ENCODE measurements around the gene AUTS2. TPM values are rescaled to one million over a fixed set of nuclear protein-coding genes. Genes with fewer than 3 reads are reported as not detected.

The AUTS2 gene
- total RNA-seq, 1 donor from 2014 or later: 10.3 TPM

GRCh38 chr7:69799990-69800389, 201.7 kb downstream of the AUTS2 start:
- intact Hi-C loops (cut with DNase I): no loop called here
- no peak for DNase-seq (ENCODE audit: low spot score)

DNA sequence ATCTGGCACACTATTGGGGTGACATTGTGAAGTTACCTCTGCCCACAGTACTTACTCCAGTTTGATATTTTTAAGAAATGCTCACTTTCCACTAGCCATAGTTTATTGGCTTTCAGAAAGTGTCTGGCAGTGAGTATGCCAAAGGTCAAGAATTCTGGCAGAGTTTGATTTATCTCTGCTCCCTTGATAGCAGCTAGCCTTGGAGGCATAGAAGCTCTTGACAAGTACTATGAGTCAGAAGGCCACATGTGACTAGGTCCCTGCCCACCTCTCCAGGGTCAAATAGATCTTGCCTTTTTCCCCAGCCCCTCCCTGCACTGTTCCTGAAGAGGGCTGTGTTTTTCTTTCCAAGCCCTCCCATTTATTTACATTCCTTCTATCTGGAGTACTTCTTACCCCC, 202.2 kb downstream of the AUTS2 start:
- no peak for DNase-seq (ENCODE audit: low spot score)
- intact Hi-C loops (cut with DNase I): no loop called here

- no peak for DNase-seq (ENCODE audit: low spot score)
- intact Hi-C loops (cut with DNase I): no loop called here
These were observed 203.7 kb downstream of the AUTS2 start for GRCh38 chr7:69801729-69802682.

DNA sequence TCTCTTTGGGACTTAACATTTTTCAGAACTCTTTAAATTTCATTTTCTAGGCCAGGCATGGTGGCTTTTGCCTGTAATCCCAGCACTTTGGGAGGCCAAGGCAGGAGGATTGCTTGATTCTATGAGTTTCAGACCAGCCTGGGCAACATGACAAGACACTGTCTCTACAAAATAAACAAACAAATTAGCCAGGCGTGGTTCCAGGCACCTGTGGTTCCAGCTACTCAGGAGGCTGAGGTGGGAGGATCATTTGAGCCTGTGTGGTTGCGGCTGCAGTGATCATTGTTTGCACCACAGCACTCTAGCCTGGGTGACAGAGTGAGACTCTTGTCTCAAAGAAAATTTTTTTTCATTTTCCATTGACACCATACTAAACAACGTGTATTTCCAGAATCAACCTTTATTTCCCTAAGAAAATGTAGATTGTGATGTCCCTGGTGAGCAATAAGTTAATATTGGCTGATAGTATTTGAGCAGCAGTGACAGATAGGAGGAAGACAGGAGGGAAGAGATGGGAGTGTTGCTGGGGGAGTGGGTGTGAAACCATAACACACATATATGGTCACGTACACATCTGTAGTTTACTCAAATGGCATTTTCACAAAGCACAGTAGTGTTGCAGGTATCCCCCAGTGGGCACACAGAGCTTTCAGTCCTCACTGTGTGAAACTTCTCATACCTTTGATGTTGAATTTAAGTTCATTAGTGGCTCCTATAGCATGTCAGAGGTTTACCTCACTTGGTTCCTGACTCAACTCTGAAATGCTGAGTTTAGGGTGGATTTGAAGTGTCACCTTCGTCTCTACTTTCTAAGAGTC, 205.6 kb downstream of the AUTS2 start:
- intact Hi-C loops (cut with DNase I): no loop called here
- DNase-seq (ENCODE audit: low spot score): no peak

GRCh38 chr7:69804962-69805361, 206.7 kb downstream of the AUTS2 start:
- no peak for DNase-seq (ENCODE audit: low spot score)
- intact Hi-C loops (cut with DNase I): no loop called here

- intact Hi-C loops (cut with DNase I): no loop called here
- DNase-seq (ENCODE audit: low spot score): no peak
These were observed 210.1 kb downstream of the AUTS2 start for GRCh38 chr7:69808391-69808790.

DNA sequence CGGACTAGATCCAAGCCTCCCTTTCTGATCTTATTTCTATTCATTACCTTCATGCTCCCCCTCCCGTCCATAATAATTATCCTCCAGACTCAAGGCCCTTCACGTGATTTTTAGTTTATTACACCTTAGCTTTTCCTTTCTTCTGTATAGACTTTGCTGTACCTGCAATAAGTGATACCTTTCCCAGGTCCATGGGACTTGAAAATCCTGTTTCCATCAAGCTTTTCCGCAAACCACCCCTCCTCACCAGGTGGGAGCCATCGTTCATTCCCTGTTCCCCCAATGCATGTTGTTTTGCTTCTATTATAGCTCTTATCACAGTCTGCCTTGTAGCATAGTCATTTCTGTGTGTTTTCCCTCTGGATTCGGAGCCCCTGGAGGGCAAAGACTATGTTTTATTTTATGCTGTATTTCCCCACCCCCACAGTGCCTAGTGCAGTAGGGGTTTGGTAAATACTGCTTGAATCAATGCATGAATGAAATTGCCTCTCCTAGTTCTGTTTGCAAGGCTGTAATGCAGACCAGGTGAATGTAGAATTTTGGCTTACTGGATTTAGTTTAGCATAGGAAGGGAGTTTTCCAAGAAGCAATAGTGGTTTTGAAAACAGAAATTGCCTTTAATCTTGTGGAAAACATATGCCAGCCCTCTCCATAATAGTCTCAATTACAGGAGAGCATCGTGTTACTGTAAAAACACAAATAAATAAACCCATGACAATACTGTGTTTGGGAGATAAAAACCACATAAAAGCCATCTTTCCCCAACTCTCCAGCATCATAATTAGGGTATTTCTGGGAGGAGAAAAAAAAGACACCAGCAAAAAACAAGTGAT, 213.4 kb downstream of the AUTS2 start:
- no peak for DNase-seq (ENCODE audit: low spot score)
- intact Hi-C loops (cut with DNase I): no loop called here

DNA sequence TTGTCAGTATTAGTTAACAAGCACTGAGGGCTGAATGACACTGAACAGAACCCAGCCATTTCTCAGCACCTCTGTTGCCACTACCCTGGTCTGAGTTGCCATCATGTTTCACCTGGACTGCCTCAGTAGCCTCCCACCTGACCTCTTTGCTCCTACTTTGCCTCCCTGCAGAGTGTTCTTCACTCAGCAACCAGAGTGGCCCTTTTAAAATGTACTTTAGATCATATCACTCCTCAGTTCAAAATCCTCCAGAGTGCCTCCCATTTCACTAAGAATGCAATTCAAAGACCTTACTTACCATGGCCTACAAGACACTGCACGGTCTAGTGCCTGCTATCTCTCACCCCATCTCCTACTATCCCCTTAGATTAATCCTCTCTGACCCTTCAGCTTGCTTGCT, 214.5 kb downstream of the AUTS2 start:
- intact Hi-C loops (cut with DNase I): no loop called here
- no peak for DNase-seq (ENCODE audit: low spot score)

DNA sequence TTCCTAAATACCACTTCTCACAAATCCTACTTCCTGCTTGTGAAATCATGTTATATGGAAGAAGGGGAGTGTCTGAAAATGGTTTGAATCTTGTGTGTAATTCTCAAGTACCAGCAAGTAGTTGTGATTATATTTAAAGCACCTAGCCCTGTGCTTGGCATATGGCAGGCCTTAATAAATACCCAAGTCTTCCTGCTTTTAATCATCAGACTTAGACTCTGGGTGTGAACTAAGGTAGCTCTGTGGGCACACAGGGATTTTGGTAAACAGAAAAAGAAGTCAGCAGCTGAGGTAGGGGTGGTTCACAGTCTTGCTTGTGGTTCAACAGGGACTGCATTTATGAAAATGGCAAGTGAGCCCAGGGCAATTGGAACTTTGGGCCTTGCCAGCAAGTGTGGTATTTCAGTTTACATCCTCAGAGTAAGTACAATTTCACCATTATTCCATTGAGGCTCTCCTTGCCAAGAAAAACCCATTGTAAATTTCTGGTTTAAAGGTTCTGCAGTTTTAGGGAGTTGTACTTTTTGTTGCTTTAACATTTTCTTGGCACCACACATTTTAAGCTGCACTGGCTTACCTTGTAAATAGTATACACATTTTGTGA, 215.5 kb downstream of the AUTS2 start:
- DNase-seq (ENCODE audit: low spot score): no peak
- intact Hi-C loops (cut with DNase I): no loop called here

DNA sequence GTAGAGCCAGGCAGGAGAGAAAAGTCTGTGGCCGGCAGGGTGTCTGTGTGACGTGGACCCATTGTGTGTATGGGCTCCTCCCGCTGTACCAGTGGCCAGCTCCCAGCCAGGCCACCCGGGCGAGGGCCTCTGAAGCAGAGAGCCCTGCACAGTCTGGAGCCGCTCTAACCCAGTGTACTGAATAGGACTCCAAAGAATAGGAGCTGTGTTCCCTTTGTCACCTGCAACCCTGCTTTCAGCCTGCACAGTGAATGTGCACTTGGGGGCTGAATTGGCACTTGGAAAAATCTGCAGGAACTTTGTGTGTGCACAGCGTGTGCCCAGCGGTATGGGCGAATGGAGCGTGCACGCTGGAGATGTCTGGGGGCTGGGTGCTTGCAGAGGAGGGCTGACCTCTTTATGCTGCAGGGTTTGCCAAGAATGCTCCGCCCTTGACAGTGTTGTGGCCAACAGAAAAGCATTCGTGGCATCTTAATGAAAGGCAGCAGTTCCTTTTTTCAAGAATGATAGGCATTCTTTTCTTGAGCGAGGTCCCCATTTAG, 216.2 kb downstream of the AUTS2 start:
- DNase-seq (ENCODE audit: low spot score): no peak
- intact Hi-C loops (cut with DNase I): no loop called here

DNA sequence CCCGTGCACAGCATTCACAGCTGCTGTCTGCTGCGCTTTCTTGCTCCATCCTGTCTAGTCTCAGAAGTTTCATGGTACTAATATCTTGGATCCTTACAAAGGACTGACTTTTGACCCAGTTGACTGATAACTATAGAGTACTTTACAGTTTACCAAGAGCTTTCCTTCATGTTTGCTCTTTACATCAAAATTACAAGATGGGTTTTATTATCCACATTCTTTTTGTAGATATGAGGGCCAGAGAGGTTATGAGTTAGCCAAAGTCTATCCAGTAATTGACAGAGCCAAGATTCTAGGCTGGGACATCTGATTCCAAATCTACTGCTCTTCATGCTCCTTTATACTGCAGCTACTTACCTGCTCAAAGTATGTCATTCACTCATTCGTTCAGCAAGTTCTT, 218.2 kb downstream of the AUTS2 start:
- intact Hi-C loops (cut with DNase I): no loop called here
- no peak for DNase-seq (ENCODE audit: low spot score)

- DNase-seq (ENCODE audit: low spot score): no peak
- intact Hi-C loops (cut with DNase I): no loop called here
These were observed 218.8 kb downstream of the AUTS2 start for GRCh38 chr7:69817121-69817520.

- intact Hi-C loops (cut with DNase I): no loop called here
- no peak for DNase-seq (ENCODE audit: low spot score)
These were observed 219.8 kb downstream of the AUTS2 start for GRCh38 chr7:69817841-69818635.

- no peak for DNase-seq (ENCODE audit: low spot score)
- intact Hi-C loops (cut with DNase I): no loop called here
These were observed 220.5 kb downstream of the AUTS2 start for GRCh38 chr7:69818636-69819332.

DNA sequence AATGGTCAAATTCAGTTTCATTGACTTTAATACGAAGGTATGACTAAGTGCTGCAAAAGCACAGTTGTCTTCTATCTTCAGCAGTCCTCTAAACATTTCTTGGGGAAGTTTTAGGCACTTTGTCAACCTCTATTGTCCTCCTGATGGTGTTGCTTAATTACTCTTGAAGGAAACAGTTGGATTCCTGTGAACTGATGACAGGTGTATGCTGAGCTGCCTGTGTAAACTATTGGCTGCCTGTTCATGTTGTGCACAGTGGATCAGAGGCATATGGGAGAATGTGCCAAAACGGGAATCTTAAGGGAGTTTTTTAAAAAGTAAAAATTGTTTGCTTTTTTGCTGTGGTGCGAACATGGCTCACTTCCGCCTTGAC, 221.0 kb downstream of the AUTS2 start:
- intact Hi-C loops (cut with DNase I): no loop called here
- DNase-seq (ENCODE audit: low spot score): no peak

DNA sequence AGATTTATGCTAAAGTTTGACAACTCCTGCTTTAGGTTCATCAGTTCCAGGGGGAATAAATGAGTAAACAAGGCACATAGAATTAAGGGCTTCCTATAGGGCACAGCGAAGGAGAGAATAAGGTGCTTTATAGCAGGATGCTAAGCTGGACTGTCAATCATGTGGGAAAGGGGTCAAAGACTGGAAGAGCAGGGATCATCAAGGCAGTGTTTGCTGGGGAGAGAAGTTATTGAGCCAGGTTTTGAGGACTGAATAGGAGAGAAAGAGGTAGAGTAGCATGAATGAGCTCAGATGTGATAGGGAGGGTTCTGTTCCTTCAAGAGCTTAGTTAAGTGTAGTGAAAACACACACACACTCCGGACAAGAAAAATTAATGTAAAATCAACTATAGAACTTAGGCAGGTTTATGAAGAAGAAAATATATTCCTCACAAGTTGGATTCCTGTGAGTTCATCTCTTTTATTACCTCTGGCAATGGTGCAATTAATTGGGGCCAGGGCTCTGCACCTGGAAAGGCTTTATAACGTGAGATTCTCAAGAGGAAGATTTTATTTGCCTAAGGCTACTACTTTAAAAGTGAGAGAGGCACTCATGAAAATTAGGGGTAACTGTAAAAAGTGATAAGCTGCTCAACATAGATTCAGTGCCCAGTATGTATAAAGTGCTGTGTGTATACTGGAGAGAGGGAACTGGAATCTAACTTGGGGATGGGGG, 222.4 kb downstream of the AUTS2 start:
- intact Hi-C loops (cut with DNase I): no loop called here
- no peak for DNase-seq (ENCODE audit: low spot score)

- intact Hi-C loops (cut with DNase I): no loop called here
- DNase-seq (ENCODE audit: low spot score): no peak
These were observed 224.1 kb downstream of the AUTS2 start for GRCh38 chr7:69822386-69822785.

Measured in cardiac septum (tissue), 1 donor.